ENCODE measurements around the gene OR8H3. TPM values are rescaled to one million over a fixed set of nuclear protein-coding genes. Genes with fewer than 3 reads are reported as not detected.
"Not testable (repeated sequence)": the region's sequence is repeated elsewhere in the genome, so short reads cannot be mapped to it uniquely, and the experiment has no call there.

Gene OR8H3, protein sequence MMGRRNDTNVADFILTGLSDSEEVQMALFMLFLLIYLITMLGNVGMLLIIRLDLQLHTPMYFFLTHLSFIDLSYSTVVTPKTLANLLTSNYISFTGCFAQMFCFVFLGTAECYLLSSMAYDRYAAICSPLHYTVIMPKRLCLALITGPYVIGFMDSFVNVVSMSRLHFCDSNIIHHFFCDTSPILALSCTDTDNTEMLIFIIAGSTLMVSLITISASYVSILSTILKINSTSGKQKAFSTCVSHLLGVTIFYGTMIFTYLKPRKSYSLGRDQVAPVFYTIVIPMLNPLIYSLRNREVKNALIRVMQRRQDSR
- polyA plus RNA-seq, result not detected

DNA sequence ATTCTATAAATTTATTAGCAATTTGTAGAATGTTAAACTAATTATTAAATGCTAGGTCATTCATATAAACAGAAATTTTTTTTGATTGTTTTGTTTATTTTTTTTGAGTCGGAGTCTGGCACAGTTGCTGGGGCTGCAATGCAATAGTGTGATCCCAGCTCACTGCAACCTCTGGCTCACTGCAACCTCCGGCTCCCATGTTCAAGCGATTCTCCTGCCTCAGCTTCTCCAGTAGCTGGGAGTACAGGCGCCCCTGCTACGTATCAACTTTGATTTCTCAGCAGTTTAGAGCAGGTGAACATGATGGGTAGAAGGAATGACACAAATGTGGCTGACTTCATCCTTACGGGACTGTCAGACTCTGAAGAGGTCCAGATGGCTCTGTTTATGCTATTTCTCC, at the start of gene OR8H3:
Gene OR8H3 (plus strand): TSS at position 301 of the 400 bp plus-strand sequence. CDS start 0 bp downstream, at position 301.
- Mint-ChIP-seq H3K4me1 (no peaks in the 10 kb centered on the region), H3K4me3 (no peak within 1 kb of the TSS), H3K36me3 (no peaks in the 10 kb centered on the region), H3K27ac (no peak within 1 kb of the TSS), H3K27me3 (no peaks in the 10 kb centered on the region), H3K9me3 (peaks cover 0 to 23% (median 4%) of the 10 kb centered on the region in 3 donors)

DNA sequence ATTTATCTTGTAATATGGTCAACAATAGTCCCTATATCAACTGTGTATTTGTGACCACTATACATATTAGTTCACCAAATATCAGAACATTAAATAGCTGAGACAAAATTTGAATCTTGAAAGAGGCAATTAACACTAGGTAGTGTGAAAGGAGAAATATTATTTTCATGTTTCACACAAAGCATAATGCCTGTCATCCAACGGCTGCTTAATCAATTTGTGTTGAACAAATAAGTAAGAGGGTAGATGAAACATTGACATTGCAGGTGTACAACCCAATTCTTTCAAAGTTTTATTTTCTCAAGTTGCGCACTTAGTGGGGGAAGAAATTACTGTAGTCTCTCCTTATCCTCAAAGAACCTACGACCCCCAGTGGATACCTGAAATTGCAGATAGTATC, 32.5 kb upstream of the OR8H3 start:
- H3K4me1 Mint-ChIP-seq, result no peaks in the 10 kb centered on the region
- peaks cover 0 to 3% (median 0%) of the 10 kb centered on the region in 3 donors for H3K9me3 Mint-ChIP-seq
- no peaks in the 10 kb centered on the region for H3K36me3 Mint-ChIP-seq
- H3K4me3 Mint-ChIP-seq, result no peak overlapping the region
- H3K27ac Mint-ChIP-seq, result no peak overlapping the region
- no peaks in the 10 kb centered on the region for H3K27me3 Mint-ChIP-seq

DNA sequence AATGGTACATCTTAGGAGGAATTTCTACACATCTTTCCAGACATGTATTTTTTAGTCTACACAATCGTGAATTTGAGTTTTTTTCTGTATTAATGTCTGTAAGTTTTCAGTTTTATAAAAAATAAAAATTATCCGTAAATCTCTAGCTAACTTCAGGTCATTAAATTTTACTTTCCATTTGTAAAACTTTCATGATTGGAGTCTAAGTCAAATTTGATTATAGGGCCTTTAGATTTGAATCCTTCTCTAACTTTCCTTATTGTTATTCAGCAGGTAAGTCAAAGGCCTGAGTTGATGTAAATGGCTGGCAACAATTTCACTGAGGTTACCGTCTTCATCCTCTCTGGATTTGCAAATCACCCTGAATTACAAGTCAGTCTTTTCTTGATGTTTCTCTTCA, 29.2 kb upstream of the OR8H3 start, which contains the start of gene OR8I2:
Gene OR8I2 (plus strand): TSS at position 301 of the 400 bp plus-strand sequence. CDS start 0 bp downstream, at position 301.
- H3K36me3 Mint-ChIP-seq, result no peaks in the 10 kb centered on the region
- H3K4me3 Mint-ChIP-seq, result no peak within 1 kb of the TSS
- H3K9me3 Mint-ChIP-seq, result peaks cover 1 to 3% (median 2%) of the 10 kb centered on the region in 3 donors
- no peak within 1 kb of the TSS for H3K27ac Mint-ChIP-seq
- H3K27me3 Mint-ChIP-seq, result no peaks in the 10 kb centered on the region
- H3K4me1 Mint-ChIP-seq, result no peaks in the 10 kb centered on the region

DNA sequence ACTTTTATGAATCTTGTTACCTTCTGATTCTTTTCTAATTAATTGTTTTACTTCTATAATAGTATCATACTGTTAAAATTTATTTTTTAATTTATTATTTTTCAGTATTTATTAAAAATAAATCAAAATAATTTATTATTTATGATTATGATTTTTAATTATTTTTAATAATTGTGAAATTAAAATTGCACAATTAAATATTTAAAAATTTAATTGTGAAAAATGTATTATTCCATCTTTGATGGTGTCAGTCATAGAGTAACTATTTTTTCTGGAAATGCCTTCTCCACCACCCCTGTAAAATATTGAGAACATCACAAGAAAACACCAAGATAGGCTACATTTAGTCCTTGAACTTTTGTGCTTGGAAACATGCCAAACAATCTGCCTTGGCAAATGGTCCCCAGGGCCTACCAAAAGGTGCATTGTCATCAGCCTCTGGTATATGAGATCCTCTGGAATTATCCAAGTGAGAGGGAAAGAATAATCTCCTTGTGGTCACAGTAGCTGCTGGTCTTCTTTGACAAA, 18.9 kb upstream of the OR8H3 start, which contains the start of gene OR8H2:
Gene OR8H2 (plus strand): TSS at position 478 of the 528 bp plus-strand sequence. CDS start 1,356 bp downstream, outside the sequence.
- H3K27ac Mint-ChIP-seq, result no peak within 1 kb of the TSS
- no peak within 1 kb of the TSS for H3K4me3 Mint-ChIP-seq
- H3K27me3 Mint-ChIP-seq, result no peaks in the 10 kb centered on the region
- no peaks in the 10 kb centered on the region for H3K36me3 Mint-ChIP-seq
- H3K4me1 Mint-ChIP-seq, result no peaks in the 10 kb centered on the region
- H3K9me3 Mint-ChIP-seq, result peaks cover 2 to 12% (median 7%) of the 10 kb centered on the region in 3 donors

DNA sequence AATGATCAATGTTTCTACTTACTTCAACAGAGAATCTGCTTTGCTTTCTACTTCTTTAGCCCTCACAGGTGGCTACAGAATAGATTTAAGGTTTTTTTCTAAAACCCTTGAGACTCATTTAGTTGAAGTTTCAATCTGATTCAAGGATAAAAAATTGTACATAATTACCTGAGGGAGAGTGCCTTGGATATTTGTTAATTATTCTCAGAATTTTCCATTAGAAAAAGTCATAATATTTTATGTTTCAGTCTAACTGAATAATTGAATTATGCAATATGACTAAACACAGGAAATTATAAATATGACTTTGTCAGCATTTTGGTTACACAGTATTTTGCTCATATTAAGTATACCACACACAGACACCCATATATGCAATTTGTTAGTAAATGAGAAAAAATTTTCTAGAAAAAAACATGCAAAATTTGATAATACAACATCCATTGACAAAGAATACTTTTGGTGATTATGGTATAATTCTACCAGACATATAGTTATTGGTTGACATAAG, 18.0 kb downstream of the OR8H3 start, which contains the start of gene OR8J3:
Gene OR8J3 (minus strand): TSS at position 51 of the 511 bp plus-strand sequence. CDS start 2,483 bp downstream, outside the sequence.
- Mint-ChIP-seq H3K27ac (no peak within 1 kb of the TSS), H3K9me3 (peaks cover 6% of the 10 kb centered on the region in 3 donors), H3K4me3 (no peak within 1 kb of the TSS), H3K36me3 (no peaks in the 10 kb centered on the region), H3K27me3 (no peaks in the 10 kb centered on the region), H3K4me1 (no peaks in the 10 kb centered on the region)

DNA sequence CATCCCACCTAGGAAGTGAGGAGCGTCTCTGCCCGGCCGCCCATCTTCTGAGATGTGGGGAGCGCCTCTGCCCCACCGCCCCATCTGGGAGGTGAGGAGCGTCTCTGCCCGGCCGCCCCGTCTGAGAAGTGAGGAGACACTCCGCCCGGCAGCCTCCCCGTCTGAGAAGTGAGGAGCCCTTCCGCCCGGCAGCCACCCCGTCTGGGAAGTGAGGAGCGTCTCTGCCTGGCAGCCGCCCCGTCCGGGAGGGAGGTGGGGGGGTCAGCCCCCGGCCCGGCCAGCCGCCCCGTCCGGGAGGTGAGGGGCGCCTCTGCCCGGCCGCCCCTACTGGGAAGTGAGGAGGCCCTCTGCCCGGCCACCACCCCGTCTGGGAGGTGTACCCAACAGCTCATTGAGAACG, 21.5 kb downstream of the OR8H3 start:
- H3K27ac Mint-ChIP-seq, result not testable (repeated sequence)

DNA sequence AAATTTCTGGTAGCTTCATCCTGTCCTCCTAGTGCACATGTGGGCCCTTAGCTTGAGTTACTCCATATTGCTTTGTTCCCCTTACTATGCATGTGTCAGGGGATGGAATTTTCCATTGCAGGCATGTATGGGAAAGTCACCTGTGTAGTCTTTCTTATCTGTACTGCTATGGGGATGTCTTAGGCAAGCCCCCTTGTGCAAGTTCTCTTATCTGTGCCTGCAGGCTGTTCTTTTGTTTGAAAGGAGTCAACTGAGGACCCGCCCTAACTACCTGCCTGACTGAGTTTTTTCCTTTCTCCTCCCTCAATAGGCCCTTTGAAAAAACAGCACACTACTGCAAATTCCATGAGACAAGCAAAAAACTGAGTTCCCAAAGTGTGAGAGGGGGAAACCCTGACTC, 29.2 kb downstream of the OR8H3 start:
- H3K27ac Mint-ChIP-seq, result no peak overlapping the region
- no peaks in the 10 kb centered on the region for H3K36me3 Mint-ChIP-seq
- H3K4me3 Mint-ChIP-seq, result no peak overlapping the region
- H3K9me3 Mint-ChIP-seq, result peaks cover 4 to 16% (median 8%) of the 10 kb centered on the region in 3 donors
- H3K4me1 Mint-ChIP-seq, result no peaks in the 10 kb centered on the region
- no peaks in the 10 kb centered on the region for H3K27me3 Mint-ChIP-seq

More for the DNA sequence above, 21.5 kb downstream of the OR8H3 start:
- H3K4me3 Mint-ChIP-seq, H3K4me1 Mint-ChIP-seq, H3K36me3 Mint-ChIP-seq, H3K9me3 Mint-ChIP-seq, H3K27me3 Mint-ChIP-seq: not testable (repeated sequence)

DNA sequence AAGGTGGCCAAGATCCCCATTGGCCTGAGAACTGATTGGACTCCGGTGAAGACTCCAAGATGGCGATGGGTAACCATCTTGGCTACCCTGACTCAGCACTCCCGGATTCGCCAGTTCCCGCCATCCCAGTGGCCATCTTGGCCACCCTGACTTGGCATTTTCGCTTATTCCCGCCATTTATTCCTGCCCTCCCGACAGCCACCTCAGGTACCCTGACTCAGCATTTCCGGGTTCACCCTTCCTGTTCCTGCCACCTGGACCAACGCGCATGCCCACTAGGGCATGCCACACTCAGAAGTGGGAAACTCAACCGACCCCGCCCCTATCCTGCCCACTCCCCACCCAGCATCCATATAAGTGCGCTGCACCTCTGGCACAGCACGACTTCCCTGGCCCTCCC, 30.2 kb downstream of the OR8H3 start:
- H3K27ac Mint-ChIP-seq, result no peak overlapping the region
- peaks cover 4 to 17% (median 11%) of the 10 kb centered on the region in 3 donors for H3K9me3 Mint-ChIP-seq
- no peak overlapping the region for H3K4me3 Mint-ChIP-seq
- H3K27me3 Mint-ChIP-seq, result no peaks in the 10 kb centered on the region
- no peaks in the 10 kb centered on the region for H3K4me1 Mint-ChIP-seq
- H3K36me3 Mint-ChIP-seq, result no peaks in the 10 kb centered on the region

DNA sequence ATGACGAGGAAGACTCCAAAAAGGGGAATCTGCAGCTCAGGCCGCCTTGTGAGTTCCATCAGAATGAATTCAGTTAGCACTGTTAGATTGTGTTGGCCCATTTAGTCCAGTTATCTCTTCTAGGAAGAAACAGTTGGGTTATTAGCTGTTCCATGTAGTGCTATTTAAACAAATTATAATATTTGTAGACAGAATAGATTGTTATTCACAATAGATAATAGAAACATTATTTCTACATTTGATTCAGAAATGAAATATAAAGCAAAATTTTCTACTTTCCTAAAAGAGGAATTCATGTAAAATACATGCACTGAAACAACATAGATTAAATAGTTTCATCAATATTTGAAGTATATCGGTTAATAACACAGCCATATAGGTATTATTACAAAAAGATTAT, 38.0 kb downstream of the OR8H3 start, which contains the start of gene OR8K5:
Gene OR8K5 (minus strand): TSS at position 101 of the 400 bp plus-strand sequence. CDS start 0 bp downstream, at position 101.
- Mint-ChIP-seq H3K27ac (no peak within 1 kb of the TSS), H3K4me1 (no peaks in the 10 kb centered on the region), H3K9me3 (peaks cover 4 to 11% (median 9%) of the 10 kb centered on the region in 3 donors), H3K4me3 (no peak within 1 kb of the TSS), H3K27me3 (no peaks in the 10 kb centered on the region), H3K36me3 (no peaks in the 10 kb centered on the region)

DNA sequence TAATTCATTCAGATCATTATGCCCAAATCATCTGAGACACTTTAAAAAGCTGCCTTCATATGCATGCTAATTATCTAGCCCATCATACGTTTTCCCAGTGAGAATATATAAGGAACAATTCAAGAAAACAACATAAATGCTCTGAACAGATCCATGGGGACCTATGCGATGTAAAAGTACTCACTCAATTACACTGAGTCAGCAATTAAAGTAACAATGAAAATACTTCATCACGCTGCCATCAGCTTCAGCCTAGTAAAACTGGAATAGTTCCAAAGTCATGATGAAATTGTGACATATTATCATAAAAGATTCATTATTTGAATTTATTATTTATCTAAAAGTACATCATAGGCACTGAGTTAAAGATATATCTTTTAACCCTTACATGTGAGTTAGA, 41.6 kb downstream of the OR8H3 start:
- Mint-ChIP-seq H3K4me3 (no peak overlapping the region), H3K9me3 (peaks cover 6 to 15% (median 6%) of the 10 kb centered on the region in 3 donors), H3K4me1 (no peaks in the 10 kb centered on the region), H3K27me3 (no peaks in the 10 kb centered on the region), H3K36me3 (no peaks in the 10 kb centered on the region), H3K27ac (no peak overlapping the region)

DNA sequence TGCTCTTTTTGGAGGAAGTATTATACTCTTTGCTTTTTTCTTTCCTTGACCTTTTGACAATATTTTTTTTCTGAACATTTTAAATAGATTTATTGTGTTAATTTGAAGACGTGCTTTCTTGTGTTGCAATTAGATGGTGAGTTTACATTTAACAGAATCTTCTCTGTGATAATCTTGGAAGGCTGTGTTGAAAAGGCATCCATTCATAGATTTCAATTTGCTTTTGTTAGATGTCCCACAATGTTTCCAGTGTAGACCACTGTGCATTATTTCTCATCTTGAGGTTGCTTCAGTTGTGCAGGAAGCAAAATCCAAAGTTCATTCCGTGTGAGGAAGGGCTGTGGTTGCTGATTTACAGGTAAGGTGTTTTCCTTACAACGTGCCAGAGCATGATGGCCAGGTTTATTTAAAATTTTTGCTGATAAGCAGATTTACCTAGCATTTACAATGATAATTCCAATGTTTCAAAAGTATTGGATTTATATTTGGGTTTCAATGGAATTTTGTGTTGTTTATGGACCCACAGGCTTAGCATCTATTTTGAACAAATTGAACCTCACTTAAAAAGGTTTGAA, 50.2 kb downstream of the OR8H3 start:
- peaks cover 0 to 17% (median 3%) of the 10 kb centered on the region in 3 donors for H3K9me3 Mint-ChIP-seq
- no peaks in the 10 kb centered on the region for H3K4me1 Mint-ChIP-seq
- no peak overlapping the region for H3K4me3 Mint-ChIP-seq
- H3K27ac Mint-ChIP-seq, result no peak overlapping the region
- H3K27me3 Mint-ChIP-seq, result no peaks in the 10 kb centered on the region
- H3K36me3 Mint-ChIP-seq, result no peaks in the 10 kb centered on the region

Other genes starting within 250 kb of the OR8H3 start
- gene TRIM51, start 239.1 kb upstream of the OR8H3 start, polyA plus RNA-seq, result not detected
- gene OR5W2, start 207.8 kb upstream of the OR8H3 start, polyA plus RNA-seq, result not detected
- gene OR5I1, start 186.0 kb upstream of the OR8H3 start, polyA plus RNA-seq, result not detected
- not detected for gene OR10AG1, start 152.4 kb upstream of the OR8H3 start, polyA plus RNA-seq
- not detected for gene OR5F1, start 127.7 kb upstream of the OR8H3 start, polyA plus RNA-seq
- gene OR5AS1, start 94.7 kb upstream of the OR8H3 start, polyA plus RNA-seq, result not detected
- gene OR8I2, start 29.1 kb upstream of the OR8H3 start, polyA plus RNA-seq, result not detected
- gene OR8H2, start 18.7 kb upstream of the OR8H3 start, polyA plus RNA-seq, result not detected
- not detected for gene OR8J3, start 17.8 kb downstream of the OR8H3 start, polyA plus RNA-seq
- not detected for gene OR8K5, start 37.9 kb downstream of the OR8H3 start, polyA plus RNA-seq
- gene OR5J2, start 54.2 kb downstream of the OR8H3 start, polyA plus RNA-seq, result not detected
- not detected for gene OR5T2, start 111.9 kb downstream of the OR8H3 start, polyA plus RNA-seq
- gene OR5T3, start 129.9 kb downstream of the OR8H3 start, polyA plus RNA-seq, result not detected
- gene OR5T1, start 151.8 kb downstream of the OR8H3 start, polyA plus RNA-seq, result not detected
- not detected for gene OR8H1, start 169.9 kb downstream of the OR8H3 start, polyA plus RNA-seq
- gene OR8K3, start 192.8 kb downstream of the OR8H3 start, polyA plus RNA-seq, result not detected
- gene OR8K1, start 223.7 kb downstream of the OR8H3 start, polyA plus RNA-seq, result not detected
- not detected for gene OR8J1, start 231.9 kb downstream of the OR8H3 start, polyA plus RNA-seq

All from IgD-negative memory B cell (primary cell).